Measurements from ENCODE around the gene ZNHIT2. TPM values are rescaled to one million over a fixed set of nuclear protein-coding genes. Genes with fewer than 3 reads are reported as not detected.

ZNHIT2 gene
- total and polyA plus RNA-seq, 8 donors, result 3.1 to 10.6 (median 5.8) TPM

GRCh38 chr11:65163684-65164083, 46.2 kb upstream of the ZNHIT2 start:
- H3K4me1 ChIP-seq, result no peaks in the 10 kb centered on the region
- H3K27ac ChIP-seq, result no peak overlapping the region
- H3K27me3 ChIP-seq, result no peaks in the 10 kb centered on the region
- intact Hi-C loops (cut with DNase I), result no loop called here
- no peak for TF ChIP-seq CTCF (IDR thresholded peaks at IDR 0.05)
- no peak overlapping the region for H3K4me3 ChIP-seq
- H3K9me3 ChIP-seq, result no peaks in the 10 kb centered on the region
- no peak for DNase-seq
- ATAC-seq, result no peak
- no peaks in the 10 kb centered on the region for H3K36me3 ChIP-seq

- no peak overlapping the region for H3K4me3 ChIP-seq
- no peak for TF ChIP-seq CTCF (IDR thresholded peaks at IDR 0.05)
- ATAC-seq (no peak), DNase-seq (no peak)
- no peaks in the 10 kb centered on the region for H3K9me3 ChIP-seq
- intact Hi-C loops (cut with DNase I), result no loop called here
- H3K36me3 ChIP-seq, result no peaks in the 10 kb centered on the region
- no peak overlapping the region for H3K27ac ChIP-seq
- H3K4me1 ChIP-seq, result no peaks in the 10 kb centered on the region
- no peaks in the 10 kb centered on the region for H3K27me3 ChIP-seq
Observed at GRCh38 chr11:65160643-65161042, 43.1 kb upstream of the ZNHIT2 start.

- no peak for DNase-seq
- Histone ChIP-seq H3K4me3 (no peak overlapping the region), H3K27ac (no peak overlapping the region), H3K9me3 (no peaks in the 10 kb centered on the region), H3K36me3 (no peaks in the 10 kb centered on the region), H3K4me1 (no peaks in the 10 kb centered on the region), H3K27me3 (no peaks in the 10 kb centered on the region)
- no peak for ATAC-seq
- no peak for TF ChIP-seq CTCF (IDR thresholded peaks at IDR 0.05)
- intact Hi-C loops (cut with DNase I), result no loop called here
Observed at GRCh38 chr11:65159012-65159411, 41.5 kb upstream of the ZNHIT2 start.

GRCh38 chr11:65157336-65157735, 39.8 kb upstream of the ZNHIT2 start:
- no peak overlapping the region for H3K27ac ChIP-seq
- no peak for ATAC-seq
- intact Hi-C loops (cut with DNase I), result no loop called here

GRCh38 chr11:65156926-65157325, 39.4 kb upstream of the ZNHIT2 start:
- Histone ChIP-seq H3K4me1 (peaks cover 0 to under 1% of the 10 kb centered on the region in 2 donors), H3K27me3 (no peaks in the 10 kb centered on the region), H3K36me3 (no peaks in the 10 kb centered on the region), H3K9me3 (no peaks in the 10 kb centered on the region), H3K4me3 (no peak overlapping the region), H3K27ac (no peak overlapping the region)
- ATAC-seq (no peak), DNase-seq (no peak)
- TF ChIP-seq CTCF (IDR thresholded peaks at IDR 0.05), result no peak
- intact Hi-C loops (cut with DNase I), result no loop called here

More at GRCh38 chr11:65157336-65157735, 39.8 kb upstream of the ZNHIT2 start:
- Histone ChIP-seq H3K9me3 (no peaks in the 10 kb centered on the region), H3K4me3 (no peak overlapping the region), H3K36me3 (no peaks in the 10 kb centered on the region), H3K27me3 (no peaks in the 10 kb centered on the region), H3K4me1 (no peaks in the 10 kb centered on the region)
- TF ChIP-seq CTCF (IDR thresholded peaks at IDR 0.05), result no peak
- no peak for DNase-seq

Measured in left lung (tissue), 10 donors.